GM12864 (cell line): ENCODE measurements around the gene DAPK2.

Experiments
- DNase-seq: peaks from one replicate; pipeline ENCODE4 v3.0.0-alpha.2; 2011; ENCODE audit warnings: low read depth
- H3K4me3 ChIP-seq: 2 replicates; pipeline ENCODE4 v1.5.1; 2011; ENCODE audit warnings: mild to moderate bottlenecking, low read depth, low read length, control low read depth
- CTCF ChIP-seq: IDR thresholded peaks from 2 replicates; pipeline ENCODE4 v1.5.1; 2011; ENCODE audit warnings: low read depth, mild to moderate bottlenecking, moderate library complexity, low read length, control low read depth, inconsistent platforms; ENCODE audit errors: missing control alignments

DAPK2 gene

GRCh38 chr15:63909819-63910437, 136.4 kb downstream of the DAPK2 start:
- no peak for TF ChIP-seq CTCF
- H3K4me3 ChIP-seq: no peak overlapping the region
- no peak for DNase-seq

DNA sequence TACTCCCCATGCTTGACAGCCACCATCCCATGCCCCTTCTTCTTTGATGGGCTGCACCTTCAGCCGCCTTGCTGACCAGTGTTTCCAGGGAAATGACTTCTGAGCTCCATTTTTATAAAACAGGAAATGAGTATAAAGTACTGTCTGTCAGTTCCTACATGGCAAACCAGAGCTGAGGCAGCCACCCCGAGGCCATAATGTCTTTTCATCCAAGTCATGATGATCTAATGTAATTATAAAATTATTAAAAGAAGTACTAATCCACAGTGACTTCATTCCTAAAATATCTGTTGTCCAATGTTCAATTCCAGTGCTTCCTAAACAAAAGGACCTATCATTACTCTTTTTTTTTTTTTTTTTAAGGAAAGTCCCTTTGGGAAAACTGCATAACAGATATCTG, 137.3 kb downstream of the DAPK2 start:
- DNase-seq: no peak
- no peak for TF ChIP-seq CTCF
- no peak overlapping the region for H3K4me3 ChIP-seq

DNA sequence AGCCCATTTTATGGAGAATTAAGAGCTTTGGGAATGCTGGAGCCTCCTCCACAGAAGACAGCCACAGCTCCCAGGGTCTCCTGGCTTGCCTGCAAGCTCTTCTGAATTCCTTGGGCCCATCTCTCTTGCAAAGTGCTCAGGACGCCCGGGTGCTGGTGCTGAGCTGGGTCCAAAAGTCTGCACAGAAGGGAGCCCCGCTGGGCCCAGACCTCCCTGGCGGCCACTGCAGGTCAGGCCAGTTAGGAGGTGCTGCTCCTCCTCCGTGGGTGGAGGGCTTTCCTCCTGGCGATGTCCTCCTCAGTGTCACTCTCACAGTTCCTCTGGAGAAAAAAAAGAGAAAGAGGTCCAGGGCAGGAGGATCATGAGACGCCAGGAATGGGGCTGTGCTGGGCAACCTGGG, 138.0 kb downstream of the DAPK2 start:
- TF ChIP-seq CTCF: no peak
- no peak overlapping the region for H3K4me3 ChIP-seq
- DNase-seq: no peak

- TF ChIP-seq CTCF: no peak
- no peak for DNase-seq
- H3K4me3 ChIP-seq: no peak overlapping the region
Observed at GRCh38 chr15:63907521-63907920, 138.8 kb downstream of the DAPK2 start.

DNA sequence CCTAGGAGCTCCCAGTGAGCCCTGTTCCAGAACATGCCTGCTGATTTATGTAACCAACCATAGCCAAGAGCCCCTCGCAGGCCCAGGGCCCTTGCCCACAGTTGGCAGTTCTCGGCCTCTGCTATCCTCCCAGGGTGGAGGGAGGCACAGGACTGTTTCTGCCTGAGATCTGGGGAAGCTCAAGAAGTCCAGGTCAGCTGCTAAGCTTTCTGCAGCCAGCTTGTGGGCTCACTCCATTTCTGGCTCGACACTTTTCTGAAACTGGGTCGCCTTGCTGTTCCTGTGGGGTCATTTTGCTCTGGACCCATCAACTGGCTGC, 140.1 kb downstream of the DAPK2 start:
- H3K4me3 ChIP-seq: no peak overlapping the region
- TF ChIP-seq CTCF: no peak
- DNase-seq: no peak

- no peak for DNase-seq
- H3K4me3 ChIP-seq: no peak overlapping the region
- no peak for TF ChIP-seq CTCF
Observed at GRCh38 chr15:63905558-63906265, 140.6 kb downstream of the DAPK2 start.

- TF ChIP-seq CTCF: no peak
- no peak for DNase-seq
- no peak overlapping the region for H3K4me3 ChIP-seq
Observed at GRCh38 chr15:63905131-63905530, 141.2 kb downstream of the DAPK2 start.
